GM23248 (cell line): ENCODE measurements around the gene EMSY.

Source experiments
- EZH2 ChIP-seq: fragments of 200-600 bp; sonication (generic); IDR thresholded peaks from 2 replicates; pipeline ENCODE4 v1.6.1; 2018; ENCODE audit warnings: antibody characterized with exemption, mild to moderate bottlenecking; ENCODE audit not compliant: insufficient read depth, poor library complexity, severe bottlenecking
- EZH2phosphoT487 ChIP-seq: fragments of 200-600 bp; sonication (generic); IDR thresholded peaks from 2 replicates; pipeline ENCODE4 v1.6.1; 2018; ENCODE audit warnings: antibody characterized with exemption, moderate library complexity, mild to moderate bottlenecking, low read depth; ENCODE audit not compliant: insufficient read depth

GRCh38 chr11:76480241-76480640 is 35.4 kb downstream of the EMSY start:
- no peak for TF ChIP-seq EZH2
- no peak for TF ChIP-seq EZH2phosphoT487
